Spleen (tissue), 11 donors: Measurements from ENCODE around the gene NMT2. TPM values are rescaled to one million over a fixed set of nuclear protein-coding genes. Genes with fewer than 3 reads are reported as not detected.
"Not testable (repeated sequence)": the region's sequence is repeated elsewhere in the genome, so short reads cannot be mapped to it uniquely, and the experiment has no call there.

ENCODE experiments used
- DNase-seq: peaks from one replicate; pipeline ENCODE4 v3.0.0-alpha.2; 2020
- H3K27ac ChIP-seq, 8 donors: fragments of 200-600 bp; sonication (generic) in 7 of 8; 1 replicate in 4 of 8; 2 replicates in 4 of 8; pipeline versions ENCODE4 v1.5.0 to v1.8.0; 2016 to 2021; ENCODE audit warnings: inconsistent platforms in 4 of 8, mild to moderate bottlenecking in 4 of 8, moderate library complexity in 1 of 8
- H3K27me3 ChIP-seq, 7 donors: fragments of 200-600 bp; sonication (generic) in 6 of 7; replicated peaks in 1 of 7; 1 replicate in 4 of 7; 2 replicates in 3 of 7; pipeline versions ENCODE4 v1.5.0 to v1.8.0; 2016 to 2021; ENCODE audit warnings: inconsistent platforms in 3 of 7, mild to moderate bottlenecking in 1 of 7
- H3K36me3 ChIP-seq, 6 donors: fragments of 200-600 bp; sonication (generic) in 5 of 6; 1 replicate in 4 of 6; 2 replicates in 2 of 6; pipeline versions ENCODE4 v1.5.0 to v1.8.0; 2016 to 2021; ENCODE audit warnings: inconsistent platforms in 2 of 6
- H3K4me1 ChIP-seq, 6 donors: fragments of 200-600 bp; sonication (generic) in 5 of 6; 1 replicate in 3 of 6; 2 replicates in 3 of 6; pipeline versions ENCODE4 v1.5.0 to v1.8.0; 2016 to 2021; ENCODE audit warnings: inconsistent platforms in 3 of 6
- H3K4me3 ChIP-seq, 8 donors: fragments of 200-600 bp; sonication (generic) in 7 of 8; 1 replicate in 4 of 8; 2 replicates in 4 of 8; pipeline versions ENCODE4 v1.5.0 to v1.8.0; 2016 to 2021; ENCODE audit warnings: inconsistent platforms in 4 of 8, mild to moderate bottlenecking in 4 of 8, moderate library complexity in 2 of 8
- H3K9me3 ChIP-seq, 8 donors: fragments of 200-600 bp; sonication (generic) in 7 of 8; 1 replicate in 4 of 8; 2 replicates in 4 of 8; pipeline versions ENCODE4 v1.5.0 to v1.8.0; 2016 to 2021; ENCODE audit warnings: inconsistent platforms in 4 of 8
- POLR2A ChIP-seq, 3 donors: fragments of 450-650 bp; IDR thresholded peaks; one replicate each; pipeline ENCODE4 v1.5.1; 2017; ENCODE audit warnings: antibody characterized with exemption in 3 of 3, mild to moderate bottlenecking in 1 of 3
- POLR2AphosphoS5 ChIP-seq, 3 donors: sonication (generic); formaldehyde crosslinking; IDR thresholded peaks; one replicate each; pipeline ENCODE4 v1.5.1; 2017; ENCODE audit warnings: antibody characterized with exemption in 3 of 3
- WGBS, 5 donors: extraction: QIAGEN DNeasy Blood & Tissue Kit in 3 of 5; methylation state at CpG; one replicate each; pipeline versions ENCODE4 v1.1.5 to v1.1.7; 2013 to 2018; 5-methylcytosine and 5-hydroxymethylcytosine counted together
- intact Hi-C: fragments of 100-400 bp; cut with DNase I; formaldehyde crosslinking; loops from one replicate; pipeline ENCODE4 v1.15.0; 2023; ENCODE audit warnings: low total_unique reads
- polyA plus RNA-seq, 3 donors: library from polyadenylated mRNA; stranded (reverse); fragments of 200-250 nt; gene quantifications; one replicate each; pipeline ENCODE4 v1.2.1, GENCODE V29; 2013
- total RNA-seq, 7 donors: library from RNA; depleted of rRNA in 3 of 7; stranded (reverse); fragments of >200 nt in 3 of 7; fragmentation: NEBNext Ultra II Directional in 4 of 7; extraction: Animal tissue kit (Norgen Biotek cat#: 25700) in 4 of 7; gene quantifications; one replicate each; pipeline versions ENCODE4 v1.1.0 to v1.2.1, GENCODE V29; 2016 to 2021
- TF ChIP-seq, protein P1 (sequence below), 11 experiments: fragments of 200-600 bp in 7 of 11; fragments of 450-650 bp in 4 of 11; sonication (generic) in 4 of 11; IDR thresholded peaks in 8 of 11; conservative IDR thresholded peaks in 3 of 11; 1 replicate in 7 of 11; 2 replicates in 4 of 11; pipeline versions ENCODE4 v1.4.0 to v1.8.0; 2016 to 2021; ENCODE audit warnings: antibody characterized with exemption in 11 of 11, inconsistent platforms in 4 of 11, mild to moderate bottlenecking in 1 of 11
- donor health status: healthy with polysubstance abuse.
- donor health status: DM: no; HTN: no; CAD: no; lungs with moderate emphysema.
- donor health status: DM: no; HTN: no; CAD: no.
- donor health status: Bipolar disorder and iron deficiency.
- donor health status: healthy.
- donor health status: DM: no; HTN: no; CAD: no.
- donor health status: DM: yes; HTN: yes; CAD: no.

The NMT2 gene
- total and polyA plus RNA-seq, 10 donors = 4.3 to 19.2 (median 12.8) TPM

DNA sequence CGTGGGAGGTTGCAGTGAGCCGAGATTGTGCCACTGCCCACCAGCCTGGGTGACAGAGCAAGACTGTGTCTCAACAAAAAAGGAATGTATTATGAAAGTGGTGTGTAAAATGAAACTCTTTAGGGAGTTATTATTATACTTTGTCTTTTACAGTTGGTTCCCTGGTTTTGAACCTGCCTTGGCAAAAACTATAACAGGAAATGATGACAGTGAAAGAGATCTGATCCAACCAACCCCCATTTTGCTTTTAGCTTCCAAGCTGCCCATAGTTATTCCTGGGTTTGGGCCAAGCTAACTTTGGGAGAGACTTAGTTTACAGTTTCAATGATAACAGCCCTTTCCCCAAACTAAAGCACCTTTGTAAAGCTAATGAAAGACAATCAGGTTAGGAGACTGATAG, 34.1 kb upstream of the NMT2 start:
- 85 to 93% (median 87%) methylated on average over 2 of the region's 2 CpGs for WGBS, 5 donors
- peaks cover 0 to 8% (median 0%) of the 10 kb centered on the region in 7 donors for H3K27me3 ChIP-seq
- no peaks in the 10 kb centered on the region for H3K36me3 ChIP-seq
- no peak for DNase-seq
- peaks cover 0 to 19% (median 5%) of the 10 kb centered on the region in 6 donors for H3K4me1 ChIP-seq
- intact Hi-C loops = no loop called here
- H3K4me3 ChIP-seq = no peak overlapping the region
- no peak for TF ChIP-seq POLR2A (IDR thresholded peaks at IDR 0.05)
- no peaks in the 10 kb centered on the region for H3K9me3 ChIP-seq
- H3K27ac ChIP-seq = no peak overlapping the region

DNA sequence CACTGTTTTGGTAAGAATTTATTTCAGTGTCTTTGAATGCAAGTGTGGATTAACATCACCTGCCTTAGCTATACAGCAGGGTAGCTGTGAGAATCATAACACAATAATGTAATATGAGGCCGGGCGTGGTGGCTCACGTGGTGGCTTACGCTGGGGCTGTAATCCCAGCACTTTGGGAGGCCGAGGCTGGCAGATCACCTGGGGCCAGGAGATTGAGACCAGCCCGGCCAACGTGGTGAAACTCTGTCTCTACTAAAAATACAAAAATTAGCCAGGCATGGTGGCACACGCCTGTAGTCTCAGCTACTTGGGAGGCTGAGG, 33.8 kb upstream of the NMT2 start:
- 80 to 95% (median 93%) methylated on average over 8 of the region's 8 CpGs for WGBS, 5 donors

DNA sequence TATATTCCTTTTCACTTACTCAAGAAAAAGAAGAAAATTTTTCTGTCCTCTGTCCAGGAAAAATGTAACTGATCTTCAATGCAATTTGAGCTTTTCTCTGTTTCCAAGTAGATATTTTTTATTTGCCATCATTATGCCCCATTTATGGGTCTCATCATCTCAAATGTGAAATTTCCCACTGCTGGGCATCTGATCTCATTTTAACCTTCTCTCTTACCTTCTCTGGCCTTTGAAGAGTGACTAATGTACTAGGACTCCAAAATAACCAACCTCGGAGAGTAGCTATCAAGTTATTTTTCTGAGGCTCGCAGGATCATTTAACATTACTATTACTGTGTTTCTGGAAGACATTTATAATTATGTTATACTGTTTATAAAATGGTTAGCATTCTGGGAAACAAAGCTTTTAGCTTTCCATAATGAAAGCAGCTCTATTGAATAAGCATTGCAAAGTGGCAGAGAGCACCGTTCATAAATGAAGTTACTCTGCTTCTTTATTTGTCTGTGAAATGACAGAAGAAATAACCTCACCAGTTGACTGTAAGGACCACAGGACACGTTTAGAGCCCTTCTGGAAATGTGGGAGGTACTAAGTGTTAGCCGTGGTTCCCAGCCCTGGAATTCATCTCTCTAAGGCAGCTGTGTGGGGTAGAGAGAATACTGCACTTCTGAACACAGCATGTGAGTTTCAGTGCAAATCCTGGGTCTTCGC, 33.3 kb upstream of the NMT2 start:
- DNase-seq = no peak
- intact Hi-C loops = no loop called here
- TF ChIP-seq, protein P1, sequence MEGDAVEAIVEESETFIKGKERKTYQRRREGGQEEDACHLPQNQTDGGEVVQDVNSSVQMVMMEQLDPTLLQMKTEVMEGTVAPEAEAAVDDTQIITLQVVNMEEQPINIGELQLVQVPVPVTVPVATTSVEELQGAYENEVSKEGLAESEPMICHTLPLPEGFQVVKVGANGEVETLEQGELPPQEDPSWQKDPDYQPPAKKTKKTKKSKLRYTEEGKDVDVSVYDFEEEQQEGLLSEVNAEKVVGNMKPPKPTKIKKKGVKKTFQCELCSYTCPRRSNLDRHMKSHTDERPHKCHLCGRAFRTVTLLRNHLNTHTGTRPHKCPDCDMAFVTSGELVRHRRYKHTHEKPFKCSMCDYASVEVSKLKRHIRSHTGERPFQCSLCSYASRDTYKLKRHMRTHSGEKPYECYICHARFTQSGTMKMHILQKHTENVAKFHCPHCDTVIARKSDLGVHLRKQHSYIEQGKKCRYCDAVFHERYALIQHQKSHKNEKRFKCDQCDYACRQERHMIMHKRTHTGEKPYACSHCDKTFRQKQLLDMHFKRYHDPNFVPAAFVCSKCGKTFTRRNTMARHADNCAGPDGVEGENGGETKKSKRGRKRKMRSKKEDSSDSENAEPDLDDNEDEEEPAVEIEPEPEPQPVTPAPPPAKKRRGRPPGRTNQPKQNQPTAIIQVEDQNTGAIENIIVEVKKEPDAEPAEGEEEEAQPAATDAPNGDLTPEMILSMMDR (IDR thresholded peaks at IDR 0.05 in 8 of 11, conservative IDR thresholded peaks at IDR 0.05 in 3 of 11) = no peak
- no peak for TF ChIP-seq POLR2AphosphoS5 (IDR thresholded peaks at IDR 0.05)
- Histone ChIP-seq H3K4me3 (no peak overlapping the region), H3K36me3 (no peaks in the 10 kb centered on the region), H3K9me3 (no peaks in the 10 kb centered on the region), H3K4me1 (peaks cover 0 to 28% (median 3%) of the 10 kb centered on the region in 6 donors), H3K27me3 (peaks cover 0 to 10% (median 0%) of the 10 kb centered on the region in 7 donors), H3K27ac (no peak overlapping the region)
- WGBS, 5 donors = 84 to 88% (median 85%) methylated on average over 6 of the region's 6 CpGs

More for the DNA sequence above, 33.8 kb upstream of the NMT2 start:
- H3K27ac ChIP-seq, H3K4me3 ChIP-seq, H3K27me3 ChIP-seq, H3K36me3 ChIP-seq, DNase-seq, intact Hi-C loops, H3K9me3 ChIP-seq: not testable (repeated sequence)
- H3K4me1 ChIP-seq = peaks cover 0 to 23% (median 2%) of the 10 kb centered on the region in 6 donors

DNA sequence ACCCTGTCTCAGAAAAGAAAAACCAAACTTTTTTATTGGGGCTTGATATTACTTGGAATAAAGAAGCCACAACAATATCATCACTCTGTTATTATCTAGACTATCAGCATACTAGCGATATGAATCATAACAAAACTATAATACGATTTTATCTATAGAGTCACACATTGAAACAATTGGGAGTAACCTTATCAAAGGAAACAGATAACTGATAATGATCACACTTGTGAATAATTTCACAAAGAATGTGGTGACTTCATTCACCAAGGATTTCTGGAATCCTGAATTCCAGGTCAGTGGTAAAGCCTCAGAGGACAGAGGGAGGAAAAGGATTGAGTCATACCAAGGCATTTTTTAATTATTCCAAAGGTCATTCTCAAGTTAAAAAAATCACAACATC, 32.1 kb upstream of the NMT2 start:
- H3K4me3 ChIP-seq = no peak overlapping the region
- H3K27ac ChIP-seq = peak overlapping the region in 1 of 8 donors; percentile 45
- no peaks in the 10 kb centered on the region for H3K9me3 ChIP-seq
- 28 to 46% (median 35%) methylated on average over 2 of the region's 2 CpGs for WGBS, 5 donors
- DNase-seq = no peak
- H3K4me1 ChIP-seq = peaks cover 0 to 38% (median 11%) of the 10 kb centered on the region in 6 donors
- TF ChIP-seq, protein P1 (IDR thresholded peaks at IDR 0.05 in 8 of 11, conservative IDR thresholded peaks at IDR 0.05 in 3 of 11) = no peak
- no peak for TF ChIP-seq POLR2A (IDR thresholded peaks at IDR 0.05)
- no peak for TF ChIP-seq POLR2AphosphoS5 (IDR thresholded peaks at IDR 0.05)
- H3K36me3 ChIP-seq = no peaks in the 10 kb centered on the region
- peaks cover 0 to 13% (median 0%) of the 10 kb centered on the region in 7 donors for H3K27me3 ChIP-seq
- intact Hi-C loops = no loop called here

DNA sequence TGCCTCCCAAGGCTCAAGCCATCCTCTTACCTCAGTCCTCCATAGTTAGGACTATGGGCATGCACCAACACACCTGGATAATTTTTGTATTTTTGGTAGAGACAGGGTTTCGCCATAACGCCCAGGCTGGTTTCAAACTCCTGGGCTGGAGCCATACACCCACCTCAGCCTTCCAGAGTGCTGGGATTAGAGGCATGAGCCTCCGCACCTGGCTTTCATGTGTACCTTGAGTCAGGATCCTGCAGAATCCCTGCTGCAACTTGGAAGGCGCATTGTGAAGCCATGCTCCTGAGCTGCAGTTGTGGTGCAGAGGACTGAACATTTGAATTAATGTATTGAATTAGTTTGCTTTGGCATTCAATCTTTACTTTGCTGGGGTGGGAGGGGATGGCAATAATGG, 29.4 kb upstream of the NMT2 start:
- Histone ChIP-seq H3K4me3 (no peak overlapping the region), H3K27ac (no peak overlapping the region), H3K27me3 (peaks cover 0 to 13% (median 0%) of the 10 kb centered on the region in 7 donors), H3K9me3 (peaks cover 0 to 9% (median 0%) of the 10 kb centered on the region in 8 donors), H3K36me3 (no peaks in the 10 kb centered on the region), H3K4me1 (peaks cover 0 to 39% (median 11%) of the 10 kb centered on the region in 6 donors)
- intact Hi-C loops = no loop called here
- TF ChIP-seq POLR2AphosphoS5 (IDR thresholded peaks at IDR 0.05) = no peak
- TF ChIP-seq, protein P1 (IDR thresholded peaks at IDR 0.05 in 8 of 11, conservative IDR thresholded peaks at IDR 0.05 in 3 of 11) = no peak
- DNase-seq = no peak
- 92 to 97% (median 94%) methylated on average over 4 of the region's 4 CpGs for WGBS, 5 donors
